Hair follicular keratinocyte (primary cell): ENCODE results near the gene PTAR1. TPM values are rescaled to one million over a fixed set of nuclear protein-coding genes. Genes with fewer than 3 reads are reported as not detected.

Experiments
- total RNA-seq: library from RNA; depleted of rRNA; stranded (reverse); fragments of >200 nt; gene quantifications from 2 replicates; pipeline ENCODE4 v1.2.3, GENCODE V29; 2015

Gene PTAR1, protein sequence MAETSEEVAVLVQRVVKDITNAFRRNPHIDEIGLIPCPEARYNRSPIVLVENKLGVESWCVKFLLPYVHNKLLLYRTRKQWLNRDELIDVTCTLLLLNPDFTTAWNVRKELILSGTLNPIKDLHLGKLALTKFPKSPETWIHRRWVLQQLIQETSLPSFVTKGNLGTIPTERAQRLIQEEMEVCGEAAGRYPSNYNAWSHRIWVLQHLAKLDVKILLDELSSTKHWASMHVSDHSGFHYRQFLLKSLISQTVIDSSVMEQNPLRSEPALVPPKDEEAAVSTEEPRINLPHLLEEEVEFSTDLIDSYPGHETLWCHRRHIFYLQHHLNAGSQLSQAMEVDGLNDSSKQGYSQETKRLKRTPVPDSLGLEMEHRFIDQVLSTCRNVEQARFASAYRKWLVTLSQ
- total RNA-seq = 21.1 and 23.8 TPM in 2 replicates

DNA sequence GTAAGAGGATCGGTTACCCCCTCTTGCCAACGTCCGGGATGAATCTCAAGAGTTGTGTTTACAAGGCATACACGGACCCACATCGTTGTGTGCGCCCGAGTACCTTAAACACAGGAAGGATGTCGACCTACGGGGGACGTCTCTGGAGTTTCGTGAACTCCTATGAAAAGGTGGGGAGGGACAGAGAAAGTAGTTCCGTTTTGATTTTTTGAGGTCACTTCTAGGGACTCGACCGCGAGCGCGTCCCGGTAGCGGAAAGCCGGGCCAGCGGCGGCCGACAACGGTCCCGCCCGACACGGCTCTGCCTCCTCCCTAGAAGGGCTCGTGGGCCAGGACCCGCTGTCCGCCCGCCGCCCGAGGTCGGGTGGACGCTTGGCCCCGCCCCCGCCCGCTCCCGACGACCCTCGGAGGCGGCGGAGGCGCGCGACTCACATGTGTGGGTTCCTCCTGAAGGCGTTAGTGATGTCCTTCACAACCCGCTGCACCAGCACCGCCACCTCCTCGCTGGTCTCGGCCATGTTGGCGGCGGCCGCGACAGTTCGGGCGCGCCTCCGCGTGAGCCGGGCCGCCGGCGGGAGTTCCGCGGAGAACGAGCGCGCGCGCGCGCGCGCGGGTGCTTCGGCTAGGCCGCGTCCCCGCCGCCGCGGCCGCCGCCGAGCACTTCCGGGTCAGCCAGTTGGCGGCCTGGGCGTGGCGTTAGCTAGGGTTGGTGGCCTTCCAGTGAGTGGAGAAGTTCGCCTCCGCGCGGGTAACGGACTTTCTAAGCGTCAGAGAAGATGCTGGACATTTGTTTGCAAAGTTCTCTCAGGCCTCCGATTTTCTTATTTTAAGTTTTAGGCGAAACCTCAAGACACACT is at the start of gene PTAR1:
Gene PTAR1, minus strand, starts transcription at position 591 of the 857 bp plus-strand sequence. Its CDS starts 73 bp downstream, at position 518.

GRCh38 chr9:69671879-69672595 is 87.8 kb downstream of the PTAR1 start, which contains the start of gene APBA1:
APBA1 (minus strand) TSS chr9:69672371.

Other genes starting within 250 kb of the PTAR1 start
- 0.38 and 1.7 TPM in 2 replicates for gene APBA1, start 87.6 kb downstream of the PTAR1 start, total RNA-seq
- gene CFAP95, start 60.8 kb upstream of the PTAR1 start, total RNA-seq = not detected in 2 replicates